ENCODE data around the gene DNAJC1. TPM values are rescaled to one million over a fixed set of nuclear protein-coding genes. Genes with fewer than 3 reads are reported as not detected.

DNAJC1 gene
- total RNA-seq, 4 donors from 2014 or later, result 22.8 to 101 (median 49.4) TPM

- intact Hi-C loops (cut with DNase I; ENCODE audit: low total_unique reads), result loop anchor here (5.0 kb wide), 1 partner anchor 453 kb away; no protein-coding TSS in a partner anchor
- 84 to 88% methylated on average over 2 of the region's 2 CpGs for WGBS, 2 donors
- DNase-seq (ENCODE audit: low spot score in 2 of 2), result no peak
- no peak for TF ChIP-seq POLR2A (IDR thresholded peaks at IDR 0.05)
- TF ChIP-seq, protein P1, sequence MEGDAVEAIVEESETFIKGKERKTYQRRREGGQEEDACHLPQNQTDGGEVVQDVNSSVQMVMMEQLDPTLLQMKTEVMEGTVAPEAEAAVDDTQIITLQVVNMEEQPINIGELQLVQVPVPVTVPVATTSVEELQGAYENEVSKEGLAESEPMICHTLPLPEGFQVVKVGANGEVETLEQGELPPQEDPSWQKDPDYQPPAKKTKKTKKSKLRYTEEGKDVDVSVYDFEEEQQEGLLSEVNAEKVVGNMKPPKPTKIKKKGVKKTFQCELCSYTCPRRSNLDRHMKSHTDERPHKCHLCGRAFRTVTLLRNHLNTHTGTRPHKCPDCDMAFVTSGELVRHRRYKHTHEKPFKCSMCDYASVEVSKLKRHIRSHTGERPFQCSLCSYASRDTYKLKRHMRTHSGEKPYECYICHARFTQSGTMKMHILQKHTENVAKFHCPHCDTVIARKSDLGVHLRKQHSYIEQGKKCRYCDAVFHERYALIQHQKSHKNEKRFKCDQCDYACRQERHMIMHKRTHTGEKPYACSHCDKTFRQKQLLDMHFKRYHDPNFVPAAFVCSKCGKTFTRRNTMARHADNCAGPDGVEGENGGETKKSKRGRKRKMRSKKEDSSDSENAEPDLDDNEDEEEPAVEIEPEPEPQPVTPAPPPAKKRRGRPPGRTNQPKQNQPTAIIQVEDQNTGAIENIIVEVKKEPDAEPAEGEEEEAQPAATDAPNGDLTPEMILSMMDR (IDR thresholded peaks at IDR 0.05), result no peak
- no peak overlapping the region for H3K4me3 ChIP-seq (ENCODE audit: low read depth, poor library complexity, severe bottlenecking)
Measured at GRCh38 chr10:21950566-21950965, 53.0 kb downstream of the DNAJC1 start.

DNA sequence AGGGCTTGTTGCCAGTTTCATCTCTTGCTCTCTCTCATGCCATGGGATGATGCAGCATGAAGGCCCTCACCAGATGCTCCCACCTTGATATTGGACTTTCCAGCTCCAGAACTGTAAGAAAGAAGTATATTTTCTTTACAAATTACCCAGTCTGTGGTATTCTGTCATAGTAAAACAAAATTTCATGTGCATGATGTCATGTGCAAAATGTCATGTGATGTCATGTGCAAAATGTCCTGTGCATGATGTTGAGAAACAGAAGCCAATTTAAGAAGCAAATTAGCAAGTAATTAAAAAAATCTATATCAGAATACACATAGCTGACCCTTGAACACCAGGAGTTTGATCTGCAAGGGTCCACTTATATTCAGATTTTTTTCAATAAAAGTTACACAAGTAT is 56.6 kb downstream of the DNAJC1 start:
- intact Hi-C loops (cut with DNase I; ENCODE audit: low total_unique reads), result no loop called here
- DNase-seq (ENCODE audit: low spot score in 2 of 2), result no peak
- TF ChIP-seq, protein P1 (IDR thresholded peaks at IDR 0.05), result no peak
- TF ChIP-seq POLR2A (IDR thresholded peaks at IDR 0.05), result no peak
- no peak overlapping the region for H3K4me3 ChIP-seq (ENCODE audit: low read depth, poor library complexity, severe bottlenecking)

DNA sequence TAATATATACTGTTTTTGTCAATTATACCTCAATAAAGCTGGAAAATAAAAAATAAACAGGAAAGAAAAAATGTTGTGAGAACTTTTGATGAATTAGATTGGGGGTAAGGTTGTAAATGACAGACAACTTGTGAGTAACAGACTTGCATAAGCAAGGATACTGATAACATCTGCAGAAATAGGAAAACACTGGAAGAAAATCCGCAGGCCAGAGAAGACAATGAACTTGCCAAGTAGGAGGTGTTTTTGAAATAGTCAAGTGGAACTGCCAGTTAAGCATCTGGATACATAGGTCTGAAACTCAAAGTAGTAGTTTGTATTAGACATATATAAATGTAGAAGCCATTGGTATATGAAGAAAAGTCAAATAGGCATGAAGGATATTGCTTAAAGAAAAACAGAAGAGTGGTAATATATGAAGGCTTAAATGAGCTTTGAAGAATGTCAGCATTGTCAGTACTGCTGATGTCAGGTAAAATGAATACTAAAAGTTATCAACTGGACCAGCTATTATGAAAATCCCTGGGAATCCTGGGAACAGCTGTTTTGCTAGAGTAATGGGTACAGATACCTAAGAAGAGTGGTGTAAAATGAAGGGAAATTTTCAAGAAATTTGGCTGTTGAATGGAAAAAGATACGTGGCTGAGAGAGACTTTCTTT is 58.7 kb downstream of the DNAJC1 start:
- intact Hi-C loops (cut with DNase I; ENCODE audit: low total_unique reads), result no loop called here
- TF ChIP-seq, protein P1 (IDR thresholded peaks at IDR 0.05), result no peak
- no peak for TF ChIP-seq POLR2A (IDR thresholded peaks at IDR 0.05)
- H3K4me3 ChIP-seq (ENCODE audit: low read depth, poor library complexity, severe bottlenecking), result no peak overlapping the region
- no peak for DNase-seq (ENCODE audit: low spot score in 2 of 2)
- WGBS, 2 donors, result 30 to 47% methylated on average over 2 of the region's 2 CpGs

DNA sequence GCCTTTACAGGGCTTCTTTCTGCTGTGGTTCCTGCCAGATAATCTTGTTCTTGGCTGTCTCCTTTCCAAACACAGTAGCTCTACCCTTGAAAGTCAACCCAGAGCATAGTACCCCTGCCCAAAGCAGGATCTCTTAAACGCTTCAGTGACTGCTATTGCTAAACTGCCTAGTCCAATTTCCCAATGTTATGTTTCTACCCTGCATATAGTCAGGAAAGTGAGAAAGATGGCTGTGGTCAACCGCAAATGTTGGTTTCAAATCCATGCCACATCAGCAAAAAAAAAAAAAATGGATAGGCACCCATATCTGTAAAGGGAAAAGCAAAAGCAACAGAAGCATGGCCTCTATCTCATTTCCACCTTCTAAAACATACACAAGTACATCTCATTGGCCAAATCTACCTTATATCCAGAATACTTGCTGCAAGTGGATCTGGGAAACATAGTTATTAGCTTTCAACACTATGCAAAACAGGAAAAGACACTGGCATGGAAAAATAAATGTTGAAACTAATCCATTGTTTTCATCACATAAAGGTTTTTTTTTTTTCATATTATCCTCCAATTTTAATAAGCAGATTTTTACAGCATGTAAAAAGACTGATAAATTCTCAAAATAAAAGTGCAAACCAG is 59.8 kb downstream of the DNAJC1 start:
- no peak overlapping the region for H3K4me3 ChIP-seq (ENCODE audit: low read depth, poor library complexity, severe bottlenecking)
- 80 to 84% methylated on average over 2 of the region's 2 CpGs for WGBS, 2 donors
- no peak for DNase-seq (ENCODE audit: low spot score in 2 of 2)
- intact Hi-C loops (cut with DNase I; ENCODE audit: low total_unique reads), result no loop called here
- TF ChIP-seq, protein P1 (IDR thresholded peaks at IDR 0.05), result no peak
- TF ChIP-seq POLR2A (IDR thresholded peaks at IDR 0.05), result no peak

GRCh38 chr10:21935439-21936023 is 68.0 kb downstream of the DNAJC1 start:
- DNase-seq (ENCODE audit: low spot score in 2 of 2), result no peak
- 91 to 100% methylated on average over 1 of the region's 1 CpG for WGBS, 2 donors

More at GRCh38 chr10:21935439-21936023, 68.0 kb downstream of the DNAJC1 start:
- intact Hi-C loops (cut with DNase I; ENCODE audit: low total_unique reads), result no loop called here
- no peak for TF ChIP-seq POLR2A (IDR thresholded peaks at IDR 0.05)
- TF ChIP-seq, protein P1 (IDR thresholded peaks at IDR 0.05), result no peak
- H3K4me3 ChIP-seq (ENCODE audit: low read depth, poor library complexity, severe bottlenecking), result no peak overlapping the region

Data from lower leg skin (tissue), 4 donors.